Activated naive CD4-positive, alpha-beta T cell treated with Interleukin-2 at 50 U/mL for 16 hours (primary cell): Measurements from ENCODE around the gene GJA3.

Experiments
- DNase-seq: peaks from one replicate; pipeline ENCODE4 v3.0.0-alpha.2; 2020

GJA3 gene

GRCh38 chr13:20126541-20127261, 34.2 kb downstream of the GJA3 start:
- DNase-seq = no peak

GRCh38 chr13:20125783-20126165, 35.1 kb downstream of the GJA3 start:
- no peak for DNase-seq

- no peak for DNase-seq
These were observed 35.6 kb downstream of the GJA3 start for GRCh38 chr13:20125129-20125782.

GRCh38 chr13:20124303-20124702, 36.5 kb downstream of the GJA3 start:
- DNase-seq = no peak

DNA sequence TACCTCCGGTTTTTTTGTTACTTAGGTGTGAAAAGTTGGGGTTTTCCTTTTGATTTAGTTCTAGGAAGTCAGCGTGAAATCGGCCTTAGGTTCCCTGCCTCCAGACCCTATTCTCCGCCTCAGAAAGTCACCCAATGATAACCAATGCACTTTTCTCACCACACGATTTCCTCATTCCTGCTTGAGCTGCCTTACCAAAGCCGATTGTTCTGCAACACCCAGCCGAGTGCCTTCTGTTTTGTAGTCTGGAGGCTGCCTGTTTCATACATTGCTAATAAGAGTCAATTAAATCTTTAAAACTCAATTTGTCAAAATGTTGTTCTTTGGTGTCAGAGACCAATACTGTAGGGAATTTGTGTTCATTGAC, 39.7 kb downstream of the GJA3 start:
- no peak for DNase-seq

- DNase-seq = no peak
These were observed 40.9 kb downstream of the GJA3 start for GRCh38 chr13:20119960-20120359.

DNA sequence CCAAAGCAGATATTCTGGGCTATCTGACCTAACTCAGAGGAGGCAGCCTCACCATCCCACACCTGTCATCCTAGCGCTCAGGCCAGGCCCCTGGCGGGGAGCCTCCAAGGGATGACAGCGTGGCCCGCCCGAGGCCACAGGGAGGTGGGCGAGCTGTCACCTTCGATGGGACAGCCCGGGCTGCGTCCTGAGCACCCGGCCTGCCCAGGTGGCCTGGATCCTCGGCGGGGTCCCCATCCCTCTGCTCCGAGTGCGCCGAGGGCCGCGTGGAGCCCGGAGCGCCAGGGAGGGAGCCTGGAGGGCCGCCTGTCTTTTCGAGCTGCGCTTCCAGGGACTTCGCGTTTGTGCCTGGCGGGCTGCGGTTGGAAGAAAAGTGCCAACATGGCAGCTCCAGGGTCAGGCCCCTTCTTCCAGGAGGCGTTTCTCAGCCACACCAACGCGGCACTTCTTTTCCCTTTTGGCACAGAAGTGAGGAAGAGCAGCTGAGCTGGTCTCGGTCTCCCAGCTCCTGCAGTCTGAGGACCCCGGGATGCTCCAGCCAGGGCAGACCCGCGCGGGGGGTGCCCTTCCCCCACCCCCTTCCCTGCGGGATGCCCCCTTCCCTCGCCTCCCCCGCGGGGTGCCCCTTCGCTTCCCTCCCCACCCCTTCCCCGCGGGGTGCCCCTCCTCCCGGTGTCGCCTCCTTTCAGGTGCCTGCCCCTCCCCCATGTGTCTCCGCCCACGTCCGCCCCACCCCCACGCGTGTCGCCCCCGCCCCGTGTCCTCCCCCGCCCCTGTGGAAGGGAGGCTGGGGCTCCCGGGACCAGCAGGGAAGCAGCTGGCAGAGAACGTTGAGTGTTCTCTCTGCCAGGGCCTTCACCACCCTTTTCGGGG, 42.3 kb downstream of the GJA3 start:
- DNase-seq = no peak

DNA sequence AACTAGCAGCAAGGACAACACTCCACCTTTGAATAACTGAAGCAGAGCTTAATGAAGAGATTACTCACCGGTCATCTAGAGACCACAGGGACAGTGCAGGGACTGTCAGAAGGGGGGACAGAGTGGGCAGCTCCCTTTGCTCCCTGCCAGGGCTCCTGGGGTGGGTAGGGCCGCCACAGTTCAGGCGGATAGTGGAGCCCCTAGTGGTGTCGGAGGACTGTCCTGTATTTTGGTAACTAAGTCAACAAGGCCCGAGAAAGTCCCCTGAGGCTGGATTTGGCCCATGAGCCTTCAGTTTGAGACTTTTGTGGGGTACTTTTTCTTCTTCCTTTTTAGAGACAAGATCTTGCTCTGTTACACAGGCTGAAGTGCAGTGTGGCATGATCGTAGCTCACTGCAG, 44.6 kb downstream of the GJA3 start:
- no peak for DNase-seq

DNA sequence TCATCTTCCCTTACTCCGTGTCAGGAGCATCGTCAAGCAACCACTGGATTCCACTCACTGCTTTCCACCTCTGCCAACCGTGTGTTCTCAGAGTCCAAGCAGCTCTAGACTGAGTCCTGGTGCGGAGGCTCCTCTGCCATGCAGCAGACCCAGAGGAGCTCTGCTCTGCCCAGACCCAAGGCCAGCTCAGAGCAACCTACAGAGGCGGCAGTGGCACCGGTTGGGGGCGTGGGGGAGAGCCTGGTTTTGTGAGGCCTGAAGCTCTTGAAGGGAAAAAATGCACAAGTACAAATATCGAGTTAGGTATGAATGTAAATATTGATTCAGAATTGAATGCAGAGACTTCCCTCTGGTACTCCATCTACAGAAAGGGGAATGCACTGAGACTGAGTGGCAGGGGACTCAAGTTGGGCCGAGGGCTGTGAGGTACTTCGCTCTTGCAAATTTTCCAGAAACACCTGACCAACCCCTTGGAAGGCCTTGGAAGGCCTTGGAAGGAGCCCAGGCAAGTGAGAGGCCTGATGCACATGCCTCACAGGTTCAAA, 46.7 kb downstream of the GJA3 start:
- no peak for DNase-seq

- no peak for DNase-seq
These were observed 51.8 kb downstream of the GJA3 start for GRCh38 chr13:20109037-20109436.

GRCh38 chr13:20106742-20107141, 54.1 kb downstream of the GJA3 start:
- DNase-seq = no peak

DNA sequence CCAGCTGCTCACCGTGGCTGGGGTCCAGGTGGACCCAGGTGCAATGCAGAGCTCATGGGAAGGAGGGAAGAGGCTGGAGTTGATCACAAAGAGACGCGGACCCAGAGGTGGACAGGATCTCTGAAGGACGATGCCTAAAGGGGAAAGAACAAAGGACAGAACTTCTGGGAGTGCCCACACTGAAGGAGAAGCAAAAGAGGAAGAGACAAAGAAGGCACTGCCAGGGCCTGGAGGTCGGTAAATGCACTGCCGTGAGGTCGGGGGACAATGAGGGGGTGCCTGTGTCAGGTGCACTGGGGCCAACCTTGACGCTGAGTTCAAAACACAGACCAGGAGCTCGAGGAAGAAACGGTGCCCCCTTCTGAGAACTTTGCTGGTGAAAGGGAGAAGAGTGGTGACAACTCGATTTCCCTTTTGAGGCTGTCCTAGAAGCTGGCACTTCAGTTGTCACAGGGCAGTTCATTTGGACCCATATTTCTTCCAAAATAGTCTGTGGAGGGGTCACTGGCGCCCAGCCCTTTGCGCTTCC, 55.6 kb downstream of the GJA3 start:
- DNase-seq = no peak

DNA sequence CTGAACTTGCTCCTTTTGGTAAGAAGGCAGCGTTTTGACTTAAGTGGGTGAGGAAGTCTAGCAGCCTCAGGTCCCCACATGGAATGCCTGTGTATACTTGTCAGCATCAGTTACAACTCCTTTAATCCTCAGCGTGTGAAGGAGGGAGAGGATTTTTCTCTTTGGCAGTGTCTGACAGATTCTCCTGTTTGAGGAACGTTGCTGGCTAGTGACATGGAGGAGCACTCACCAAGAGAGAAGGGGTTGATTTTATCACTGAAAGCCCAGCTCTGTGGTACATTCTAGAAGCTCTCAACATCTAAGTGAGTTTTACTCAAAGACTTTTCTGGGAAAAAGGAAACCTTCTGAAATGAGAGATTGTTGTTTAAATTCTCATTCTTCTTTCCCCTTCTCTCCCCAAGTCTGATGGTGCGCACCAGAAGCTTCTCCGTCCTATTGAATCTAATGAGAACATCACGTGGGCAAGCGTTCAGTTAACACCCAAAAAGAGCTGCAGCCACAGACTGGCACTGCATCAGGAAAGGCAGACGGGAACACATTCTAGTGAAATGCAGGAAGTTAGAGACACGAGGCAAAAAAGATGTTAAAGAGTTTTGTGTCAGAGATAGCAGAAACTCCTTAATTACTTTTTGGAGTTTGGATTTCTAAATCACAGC, 58.2 kb downstream of the GJA3 start:
- no peak for DNase-seq

DNA sequence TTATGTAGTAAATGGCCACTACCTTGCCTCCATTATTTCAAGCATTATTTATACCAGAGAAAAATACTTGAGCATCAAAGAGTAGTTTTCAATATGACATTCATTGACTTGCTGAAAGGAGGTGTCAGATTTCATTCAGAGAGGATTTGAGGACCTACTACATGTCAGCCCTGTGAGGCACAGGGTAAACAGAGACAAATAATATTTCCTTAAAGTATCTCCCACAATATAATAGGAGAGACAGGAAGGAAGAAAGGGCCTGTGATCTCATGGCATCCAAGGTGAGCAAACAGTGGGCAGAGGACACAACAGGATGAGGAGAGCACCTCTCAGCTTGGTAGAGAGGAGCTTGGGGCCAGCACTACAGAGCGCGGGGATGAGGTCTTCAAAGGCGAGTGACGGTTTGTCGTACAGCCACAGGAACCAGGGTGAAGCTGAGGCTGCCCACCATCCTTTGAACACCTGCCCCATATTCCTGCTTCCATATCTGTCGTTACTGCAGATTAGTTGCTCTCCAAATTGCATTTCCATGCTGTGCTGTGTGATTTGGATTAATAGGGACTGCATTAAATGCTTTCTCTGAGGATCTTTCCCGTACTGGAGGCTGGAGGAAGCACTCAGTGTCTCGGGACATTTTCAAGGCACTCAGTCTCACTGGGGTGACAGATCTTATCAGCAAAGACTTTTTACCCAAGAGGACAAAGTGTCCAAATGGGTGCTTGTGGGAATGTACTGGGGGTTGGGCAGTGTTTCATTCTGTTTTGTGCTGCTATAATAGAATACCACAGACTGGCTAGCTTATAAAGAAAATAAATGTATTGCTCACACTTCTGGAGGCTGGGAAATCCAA, 59.2 kb downstream of the GJA3 start:
- DNase-seq = no peak

DNA sequence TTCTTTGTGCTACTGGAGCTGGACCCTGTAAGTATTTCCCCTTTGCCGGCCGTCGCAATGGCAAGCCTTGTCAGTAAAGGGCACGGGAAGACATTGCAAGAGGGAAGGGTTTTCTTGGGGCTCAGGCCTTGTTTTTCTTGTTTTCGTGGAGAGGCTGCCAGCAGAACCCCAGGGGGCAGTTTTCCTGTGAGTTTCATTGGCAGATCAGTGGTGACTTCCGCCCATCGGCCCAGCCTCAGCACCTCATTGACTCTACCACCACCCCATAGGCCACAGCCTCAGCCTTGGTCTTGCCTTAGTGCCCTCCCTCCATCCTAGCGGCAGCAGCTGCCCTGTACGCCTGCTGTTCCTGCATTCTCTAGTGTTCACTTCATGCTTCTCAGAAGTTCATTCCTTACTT, 61.5 kb downstream of the GJA3 start:
- no peak for DNase-seq

DNA sequence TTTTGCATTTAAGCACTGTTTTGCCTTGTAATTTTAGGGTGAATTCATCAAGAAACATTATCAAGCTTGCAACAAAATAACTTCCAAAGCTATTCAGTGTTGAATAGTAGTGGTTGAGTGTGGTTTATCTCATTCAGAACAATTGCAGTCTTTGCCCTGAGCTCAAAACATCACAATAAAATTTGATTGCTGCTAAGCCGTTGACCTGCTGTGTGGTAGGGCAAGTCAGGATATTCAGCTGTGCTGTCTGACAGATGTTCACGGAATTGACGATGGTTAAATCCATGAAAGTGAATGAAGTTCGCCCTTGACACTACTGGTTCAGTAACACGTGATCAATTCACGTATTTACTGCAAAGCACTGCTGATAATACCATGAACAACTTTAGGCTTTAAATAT, 66.9 kb downstream of the GJA3 start:
- DNase-seq = no peak

- no peak for DNase-seq
These were observed 70.5 kb downstream of the GJA3 start for GRCh38 chr13:20090349-20090748.
